ENCODE measurements around the gene DPP6. TPM values are rescaled to one million over a fixed set of nuclear protein-coding genes. Genes with fewer than 3 reads are reported as not detected.

DPP6 gene
- total RNA-seq, 4 donors from 2014 or later, result 0.30 to 11.8 (median 10.7) TPM

DNA sequence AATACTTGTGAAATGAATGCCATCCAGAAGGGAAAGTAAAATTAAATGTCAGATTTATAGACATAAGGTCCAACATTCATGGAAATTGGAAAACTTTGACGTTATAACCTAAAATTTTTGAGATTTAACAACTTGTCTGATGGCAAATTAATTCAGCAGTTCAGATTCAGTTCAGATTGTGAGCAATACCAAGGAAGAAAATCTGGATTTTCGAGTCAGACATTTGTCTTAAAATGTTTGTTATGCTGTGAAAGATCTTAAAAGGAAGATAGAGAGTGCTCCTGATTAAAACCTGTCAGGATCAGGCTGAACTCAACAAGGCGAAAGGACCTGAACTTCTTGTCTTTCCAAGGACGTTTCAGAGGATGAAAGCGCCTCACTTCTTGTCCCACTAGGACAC lies 629.8 kb downstream of the DPP6 start:
- no peak overlapping the region for H3K27ac ChIP-seq
- H3K27me3 ChIP-seq, result no peaks in the 10 kb centered on the region
- 72% methylated on average over 5 of the region's 5 CpGs for WGBS
- H3K9me3 ChIP-seq, result peaks cover 5% of the 10 kb centered on the region
- H3K36me3 ChIP-seq, result no peaks in the 10 kb centered on the region
- no peak for DNase-seq (ENCODE audit: low spot score in 2 of 2)
- H3K4me3 ChIP-seq, result no peak overlapping the region
- TF ChIP-seq POLR2AphosphoS5 (IDR thresholded peaks at IDR 0.05) (no peak), EP300 (IDR thresholded peaks at IDR 0.05) (no peak), POLR2A (IDR thresholded peaks at IDR 0.05) (no peak)
- TF ChIP-seq, protein P1, sequence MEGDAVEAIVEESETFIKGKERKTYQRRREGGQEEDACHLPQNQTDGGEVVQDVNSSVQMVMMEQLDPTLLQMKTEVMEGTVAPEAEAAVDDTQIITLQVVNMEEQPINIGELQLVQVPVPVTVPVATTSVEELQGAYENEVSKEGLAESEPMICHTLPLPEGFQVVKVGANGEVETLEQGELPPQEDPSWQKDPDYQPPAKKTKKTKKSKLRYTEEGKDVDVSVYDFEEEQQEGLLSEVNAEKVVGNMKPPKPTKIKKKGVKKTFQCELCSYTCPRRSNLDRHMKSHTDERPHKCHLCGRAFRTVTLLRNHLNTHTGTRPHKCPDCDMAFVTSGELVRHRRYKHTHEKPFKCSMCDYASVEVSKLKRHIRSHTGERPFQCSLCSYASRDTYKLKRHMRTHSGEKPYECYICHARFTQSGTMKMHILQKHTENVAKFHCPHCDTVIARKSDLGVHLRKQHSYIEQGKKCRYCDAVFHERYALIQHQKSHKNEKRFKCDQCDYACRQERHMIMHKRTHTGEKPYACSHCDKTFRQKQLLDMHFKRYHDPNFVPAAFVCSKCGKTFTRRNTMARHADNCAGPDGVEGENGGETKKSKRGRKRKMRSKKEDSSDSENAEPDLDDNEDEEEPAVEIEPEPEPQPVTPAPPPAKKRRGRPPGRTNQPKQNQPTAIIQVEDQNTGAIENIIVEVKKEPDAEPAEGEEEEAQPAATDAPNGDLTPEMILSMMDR (IDR thresholded peaks at IDR 0.05), result no peak
- H3K4me1 ChIP-seq, result no peaks in the 10 kb centered on the region

DNA sequence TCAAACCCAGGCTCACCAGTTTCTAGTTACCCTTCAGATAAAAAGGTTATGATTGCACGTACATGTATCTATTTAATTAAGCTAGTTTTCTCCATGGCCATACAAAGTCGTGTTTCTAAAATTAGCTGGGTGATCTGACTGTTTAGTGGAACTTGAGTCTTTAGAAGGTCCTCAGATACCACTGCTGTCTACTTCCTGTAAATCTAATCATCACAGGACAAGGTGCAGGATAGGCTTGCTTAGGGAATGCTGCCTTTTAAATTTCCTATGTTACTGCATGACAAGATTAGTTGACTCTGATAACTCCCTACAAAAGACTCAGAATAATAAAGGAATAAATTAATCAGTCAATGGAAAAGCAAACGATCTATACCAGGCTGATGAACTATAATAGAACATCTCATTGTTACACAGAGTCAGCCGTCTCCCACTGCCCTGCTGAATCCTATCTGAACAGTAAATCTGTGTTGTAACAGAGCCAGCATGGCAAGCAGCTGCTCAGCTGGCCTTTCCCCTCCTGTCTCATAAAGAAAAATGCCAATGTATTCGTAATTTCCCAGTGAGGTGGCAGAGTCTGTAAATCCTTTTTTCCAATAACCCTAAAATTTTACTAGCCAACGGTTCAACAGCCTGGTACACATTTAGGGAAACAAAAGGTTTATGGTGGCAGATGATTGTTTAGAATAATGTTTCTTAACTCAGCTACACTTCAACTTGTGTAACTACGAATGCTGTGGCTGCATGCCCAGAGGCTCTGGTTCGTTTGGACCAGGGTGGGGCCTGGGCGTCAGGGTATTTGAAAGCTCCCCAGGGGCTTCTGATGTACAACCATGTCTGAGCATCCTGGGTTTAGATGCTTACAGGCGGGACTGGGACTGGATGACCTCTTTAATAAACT lies 632.7 kb downstream of the DPP6 start:
- Histone ChIP-seq H3K4me3 (no peak overlapping the region), H3K27ac (no peak overlapping the region), H3K36me3 (no peaks in the 10 kb centered on the region), H3K27me3 (no peaks in the 10 kb centered on the region), H3K4me1 (no peaks in the 10 kb centered on the region), H3K9me3 (no peaks in the 10 kb centered on the region)
- TF ChIP-seq EP300 (IDR thresholded peaks at IDR 0.05) (no peak), POLR2A (IDR thresholded peaks at IDR 0.05) (no peak), POLR2AphosphoS5 (IDR thresholded peaks at IDR 0.05) (no peak)
- TF ChIP-seq, protein P1 (IDR thresholded peaks at IDR 0.05), result no peak
- DNase-seq (ENCODE audit: low spot score in 2 of 2), result no peak
- 41% methylated on average over 10 of the region's 10 CpGs for WGBS

DNA sequence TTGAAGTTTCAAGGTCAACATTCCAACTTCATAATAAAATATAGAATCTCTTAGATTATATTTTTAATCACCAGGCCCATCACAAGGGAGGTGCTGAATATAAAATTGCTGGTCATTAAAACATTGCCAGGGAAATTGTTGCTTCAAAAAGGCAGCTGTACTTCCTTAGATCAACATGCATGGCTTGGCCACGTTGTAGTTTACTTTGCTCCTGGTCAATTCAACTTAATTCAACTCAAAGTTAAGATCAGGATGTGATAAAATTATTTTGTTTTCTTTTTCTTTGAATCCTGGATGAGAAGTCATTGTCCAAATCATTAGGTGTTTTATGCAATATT lies 633.3 kb downstream of the DPP6 start:
- TF ChIP-seq POLR2A (IDR thresholded peaks at IDR 0.05) (no peak), EP300 (IDR thresholded peaks at IDR 0.05) (no peak), POLR2AphosphoS5 (IDR thresholded peaks at IDR 0.05) (no peak)
- TF ChIP-seq, protein P1 (IDR thresholded peaks at IDR 0.05), result no peak
- DNase-seq (ENCODE audit: low spot score in 2 of 2), result no peak
- 68% methylated on average over 1 of the region's 1 CpG for WGBS

GRCh38 chr7:154686305-154686704 lies 634.1 kb downstream of the DPP6 start:
- Histone ChIP-seq H3K36me3 (no peaks in the 10 kb centered on the region), H3K27me3 (no peaks in the 10 kb centered on the region), H3K9me3 (no peaks in the 10 kb centered on the region), H3K4me3 (no peak overlapping the region), H3K27ac (no peak overlapping the region), H3K4me1 (no peaks in the 10 kb centered on the region)
- DNase-seq (ENCODE audit: low spot score in 2 of 2), result no peak
- WGBS, result 44% methylated on average over 4 of the region's 4 CpGs
- TF ChIP-seq EP300 (IDR thresholded peaks at IDR 0.05) (no peak), POLR2AphosphoS5 (IDR thresholded peaks at IDR 0.05) (no peak), POLR2A (IDR thresholded peaks at IDR 0.05) (no peak)
- TF ChIP-seq, protein P1 (IDR thresholded peaks at IDR 0.05), result no peak

More for the DNA sequence above, 633.3 kb downstream of the DPP6 start:
- H3K27me3 ChIP-seq, result no peaks in the 10 kb centered on the region
- no peaks in the 10 kb centered on the region for H3K9me3 ChIP-seq
- H3K4me3 ChIP-seq, result no peak overlapping the region
- no peak overlapping the region for H3K27ac ChIP-seq
- H3K4me1 ChIP-seq, result no peaks in the 10 kb centered on the region
- no peaks in the 10 kb centered on the region for H3K36me3 ChIP-seq

DNA sequence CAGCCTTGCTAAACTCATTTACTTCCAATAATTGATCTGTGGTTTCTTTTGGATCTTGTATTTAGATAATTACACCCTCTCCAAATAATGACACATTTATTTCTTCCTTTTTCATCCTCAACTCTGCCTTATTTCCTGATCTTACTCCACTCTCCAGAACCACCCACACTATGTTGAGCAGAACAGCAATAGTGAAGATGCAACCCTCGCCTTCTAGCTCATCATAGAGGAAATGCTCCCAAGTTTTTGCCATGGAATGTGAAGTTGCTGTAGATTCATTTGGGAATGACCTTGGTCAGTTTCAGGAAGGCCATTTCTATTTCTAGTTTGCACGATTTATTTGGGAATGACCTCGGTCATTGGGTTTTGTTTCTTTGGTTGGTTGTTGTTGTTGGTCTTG lies 636.8 kb downstream of the DPP6 start:
- 81% methylated on average over 3 of the region's 3 CpGs for WGBS
- Histone ChIP-seq H3K27me3 (no peaks in the 10 kb centered on the region), H3K27ac (no peak overlapping the region), H3K36me3 (no peaks in the 10 kb centered on the region), H3K4me3 (no peak overlapping the region), H3K4me1 (no peaks in the 10 kb centered on the region), H3K9me3 (no peaks in the 10 kb centered on the region)
- no peak for DNase-seq (ENCODE audit: low spot score in 2 of 2)
- TF ChIP-seq EP300 (IDR thresholded peaks at IDR 0.05), result no peak
- no peak for TF ChIP-seq POLR2A (IDR thresholded peaks at IDR 0.05)
- TF ChIP-seq POLR2AphosphoS5 (IDR thresholded peaks at IDR 0.05), result no peak
- TF ChIP-seq, protein P1 (IDR thresholded peaks at IDR 0.05), result no peak
